Astrocyte (in vitro differentiated cells and primary cell): Measurements from ENCODE around the gene CDK17. TPM values are rescaled to one million over a fixed set of nuclear protein-coding genes. Genes with fewer than 3 reads are reported as not detected.

Experiments
- DNase-seq: peaks from one replicate; pipeline ENCODE4 v3.0.0-alpha.2; 2010; ENCODE audit warnings: low read depth
- FAIRE-seq: peaks from 2 replicates; lab custom pipeline; 2011; peaks lifted over from hg19 to GRCh38; lab: Jason Lieb, UNC
- H2AFZ ChIP-seq: 2 replicates; pipeline ENCODE4 v1.6.0; 2012; ENCODE audit warnings: low read depth, low read length, inconsistent platforms
- H3K27ac ChIP-seq: 2 replicates; pipeline ENCODE4 v1.5.1; 2011; ENCODE audit warnings: low read depth, low read length, inconsistent platforms
- H3K27me3 ChIP-seq: 2 replicates; pipeline ENCODE4 v1.6.0; 2011; ENCODE audit warnings: low read length, inconsistent platforms; ENCODE audit not compliant: insufficient read depth
- H3K36me3 ChIP-seq: 2 replicates; pipeline ENCODE4 v1.5.1; 2011; ENCODE audit warnings: low read length, inconsistent platforms; ENCODE audit not compliant: insufficient read depth
- H3K4me1 ChIP-seq: 2 replicates; pipeline ENCODE4 v1.5.1; 2011; ENCODE audit warnings: low read length, inconsistent platforms; ENCODE audit not compliant: insufficient read depth
- H3K4me2 ChIP-seq: 2 replicates; pipeline ENCODE4 v1.6.0; 2012; ENCODE audit warnings: low read length, inconsistent platforms
- H3K4me3 ChIP-seq: 2 replicates; pipeline ENCODE4 v1.5.1; 2011; ENCODE audit warnings: low read depth, mild to moderate bottlenecking, low read length, inconsistent platforms; ENCODE audit not compliant: insufficient read depth
- H3K79me2 ChIP-seq: 2 replicates; pipeline ENCODE4 v1.6.0; 2012; ENCODE audit warnings: mild to moderate bottlenecking, low read length, inconsistent platforms; ENCODE audit not compliant: insufficient read depth
- H3K9ac ChIP-seq: 2 replicates; pipeline ENCODE4 v1.6.0; 2012; ENCODE audit warnings: mild to moderate bottlenecking, low read length, inconsistent platforms
- H3K9me3 ChIP-seq: 2 replicates; pipeline ENCODE4 v1.5.1; 2012; ENCODE audit warnings: low read depth, mild to moderate bottlenecking, low read length, inconsistent platforms; ENCODE audit not compliant: insufficient read depth
- H4K20me1 ChIP-seq: 2 replicates; pipeline ENCODE4 v1.6.0; 2012; ENCODE audit warnings: low read length, inconsistent platforms; ENCODE audit not compliant: insufficient read depth
- H3K27ac Mint-ChIP-seq: one replicate; pipeline ENCODE4 v1.8.0; 2021; ENCODE audit warnings: mild to moderate bottlenecking, mixed read lengths; ENCODE audit not compliant: unreplicated experiment
- H3K27me3 Mint-ChIP-seq: one replicate; pipeline ENCODE4 v1.8.0; 2021; ENCODE audit warnings: low read depth, mixed read lengths; ENCODE audit not compliant: unreplicated experiment
- H3K36me3 Mint-ChIP-seq: one replicate; pipeline ENCODE4 v1.8.0; 2021; ENCODE audit warnings: low read depth, mixed read lengths; ENCODE audit not compliant: unreplicated experiment
- H3K4me1 Mint-ChIP-seq: one replicate; pipeline ENCODE4 v1.8.0; 2021; ENCODE audit warnings: low read depth, mixed read lengths; ENCODE audit not compliant: unreplicated experiment
- H3K4me3 Mint-ChIP-seq: one replicate; pipeline ENCODE4 v1.8.0; 2021; ENCODE audit warnings: mild to moderate bottlenecking, moderate library complexity, mixed read lengths; ENCODE audit not compliant: unreplicated experiment
- H3K9me3 Mint-ChIP-seq: one replicate; pipeline ENCODE4 v1.8.0; 2021; ENCODE audit warnings: mild to moderate bottlenecking, mixed read lengths; ENCODE audit not compliant: unreplicated experiment
- EZH2 ChIP-seq: IDR thresholded peaks from 2 replicates; pipeline ENCODE4 v1.6.1; 2012; ENCODE audit warnings: mild to moderate bottlenecking, low read length, inconsistent platforms; ENCODE audit not compliant: insufficient read depth
- total RNA-seq: library from RNA; stranded (reverse); gene quantifications from 2 replicates; pipeline ENCODE4 v1.2.1, GENCODE V29; 2021
- TF ChIP-seq, protein P1 (sequence below): IDR thresholded peaks from 2 replicates; pipeline ENCODE4 v1.5.1; 2011; ENCODE audit warnings: low read depth, mild to moderate bottlenecking, inconsistent platforms, low read length, moderate library complexity; ENCODE audit not compliant: insufficient read depth

Gene CDK17
- total RNA-seq, 1 donor from 2014 or later: 64.2 TPM

DNA sequence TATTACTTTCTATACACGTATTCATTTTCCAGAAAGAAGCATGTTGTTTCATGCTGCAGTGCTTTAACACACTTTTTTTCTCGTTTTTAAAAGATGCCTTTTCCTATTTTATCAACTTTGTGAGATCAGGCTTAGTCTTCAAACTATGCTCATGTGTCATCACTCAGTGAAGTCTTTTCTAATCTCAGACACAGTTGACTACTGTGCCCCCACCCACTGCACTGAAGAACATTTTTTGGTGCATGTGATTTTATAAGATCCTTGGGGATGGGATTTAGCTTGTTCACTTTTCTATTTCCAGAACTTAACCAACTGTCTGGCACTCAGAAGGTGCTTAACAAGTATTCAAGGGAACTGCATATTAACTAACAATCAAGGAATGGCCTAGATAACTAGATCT lies 85.5 kb downstream of the CDK17 start:
- TF ChIP-seq, protein P1, sequence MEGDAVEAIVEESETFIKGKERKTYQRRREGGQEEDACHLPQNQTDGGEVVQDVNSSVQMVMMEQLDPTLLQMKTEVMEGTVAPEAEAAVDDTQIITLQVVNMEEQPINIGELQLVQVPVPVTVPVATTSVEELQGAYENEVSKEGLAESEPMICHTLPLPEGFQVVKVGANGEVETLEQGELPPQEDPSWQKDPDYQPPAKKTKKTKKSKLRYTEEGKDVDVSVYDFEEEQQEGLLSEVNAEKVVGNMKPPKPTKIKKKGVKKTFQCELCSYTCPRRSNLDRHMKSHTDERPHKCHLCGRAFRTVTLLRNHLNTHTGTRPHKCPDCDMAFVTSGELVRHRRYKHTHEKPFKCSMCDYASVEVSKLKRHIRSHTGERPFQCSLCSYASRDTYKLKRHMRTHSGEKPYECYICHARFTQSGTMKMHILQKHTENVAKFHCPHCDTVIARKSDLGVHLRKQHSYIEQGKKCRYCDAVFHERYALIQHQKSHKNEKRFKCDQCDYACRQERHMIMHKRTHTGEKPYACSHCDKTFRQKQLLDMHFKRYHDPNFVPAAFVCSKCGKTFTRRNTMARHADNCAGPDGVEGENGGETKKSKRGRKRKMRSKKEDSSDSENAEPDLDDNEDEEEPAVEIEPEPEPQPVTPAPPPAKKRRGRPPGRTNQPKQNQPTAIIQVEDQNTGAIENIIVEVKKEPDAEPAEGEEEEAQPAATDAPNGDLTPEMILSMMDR: no peak
- no peak for TF ChIP-seq EZH2
- Mint-ChIP-seq H3K4me1 (peaks cover 17% of the 10 kb centered on the region), H3K36me3 (peaks cover 3% of the 10 kb centered on the region), H3K9me3 (no peaks in the 10 kb centered on the region), H3K27me3 (no peaks in the 10 kb centered on the region), H3K4me3 (no peak overlapping the region), H3K27ac (no peak overlapping the region)
- Histone ChIP-seq H3K27ac (no peak overlapping the region), H3K9ac (no peak overlapping the region), H4K20me1 (peaks cover 15% of the 10 kb centered on the region), H3K36me3 (peaks cover 15% of the 10 kb centered on the region), H3K27me3 (no peaks in the 10 kb centered on the region), H3K4me1 (no peaks in the 10 kb centered on the region), H2AFZ (no peak overlapping the region), H3K9me3 (no peaks in the 10 kb centered on the region), H3K4me2 (no peak overlapping the region), H3K79me2 (peaks cover 59% of the 10 kb centered on the region), H3K4me3 (no peak overlapping the region)
- DNase-seq: no peak
- no peak for FAIRE-seq

DNA sequence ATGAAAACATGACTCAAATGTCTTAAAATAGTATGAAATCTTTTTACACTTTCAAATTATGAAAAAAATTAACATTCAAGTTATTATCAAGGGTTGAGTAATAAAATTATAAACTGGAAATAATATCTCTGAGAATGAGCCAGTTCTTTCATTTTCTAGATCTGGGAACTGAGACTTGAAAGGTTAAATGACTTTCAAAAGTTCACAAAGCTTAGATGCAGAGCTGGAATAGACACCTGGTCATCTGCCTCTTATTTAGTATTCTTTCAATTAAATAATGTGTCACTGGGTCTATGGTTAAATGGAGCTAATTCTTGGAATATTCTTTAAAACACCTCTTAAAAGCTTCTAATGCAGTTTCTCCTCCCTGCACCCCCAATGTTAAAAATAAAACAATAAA lies 86.6 kb downstream of the CDK17 start:
- TF ChIP-seq, protein P1: no peak
- no peak for TF ChIP-seq EZH2
- peaks cover 17% of the 10 kb centered on the region for H3K4me1 Mint-ChIP-seq
- no peak overlapping the region for H3K4me2 ChIP-seq
- H3K9me3 ChIP-seq: no peaks in the 10 kb centered on the region
- peaks cover 15% of the 10 kb centered on the region for H3K36me3 ChIP-seq
- no peaks in the 10 kb centered on the region for H3K27me3 Mint-ChIP-seq
- no peak overlapping the region for H3K27ac ChIP-seq
- no peak overlapping the region for H3K4me3 ChIP-seq
- peaks cover 71% of the 10 kb centered on the region for H3K79me2 ChIP-seq
- no peak overlapping the region for H3K4me3 Mint-ChIP-seq
- H3K27me3 ChIP-seq: no peaks in the 10 kb centered on the region
- H3K9ac ChIP-seq: no peak overlapping the region
- H4K20me1 ChIP-seq: peaks cover 22% of the 10 kb centered on the region
- peaks cover 3% of the 10 kb centered on the region for H3K36me3 Mint-ChIP-seq
- no peak overlapping the region for H2AFZ ChIP-seq
- no peak overlapping the region for H3K27ac Mint-ChIP-seq
- H3K4me1 ChIP-seq: no peaks in the 10 kb centered on the region
- no peaks in the 10 kb centered on the region for H3K9me3 Mint-ChIP-seq
- FAIRE-seq (no peak), DNase-seq (no peak)

DNA sequence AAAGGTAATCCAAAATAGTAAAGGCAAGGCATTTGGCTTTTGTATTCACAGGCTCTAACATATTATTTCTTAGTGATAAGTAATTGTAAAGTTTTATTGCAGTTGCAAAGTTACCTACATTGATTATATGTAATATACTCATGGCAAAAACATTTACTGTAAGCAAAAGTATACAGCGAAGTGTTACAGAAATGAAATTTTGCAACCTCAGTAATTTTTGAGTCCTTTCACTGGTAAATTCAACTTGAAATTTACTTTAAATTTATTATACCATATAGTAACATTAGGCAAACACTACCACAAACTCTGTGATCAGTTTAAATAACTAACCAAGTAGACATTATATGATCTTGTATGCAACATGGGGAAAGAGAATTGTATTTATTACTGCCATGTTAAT lies 89.0 kb downstream of the CDK17 start:
- Mint-ChIP-seq H3K4me3 (no peak overlapping the region), H3K36me3 (peaks cover 3% of the 10 kb centered on the region), H3K4me1 (peaks cover 17% of the 10 kb centered on the region), H3K27ac (no peak overlapping the region), H3K27me3 (no peaks in the 10 kb centered on the region), H3K9me3 (no peaks in the 10 kb centered on the region)
- H3K36me3 ChIP-seq: peaks cover 15% of the 10 kb centered on the region
- no peak for TF ChIP-seq EZH2
- TF ChIP-seq, protein P1: no peak
- H3K4me1 ChIP-seq: no peaks in the 10 kb centered on the region
- no peak overlapping the region for H3K27ac ChIP-seq
- DNase-seq (no peak), FAIRE-seq (no peak)
- H3K27me3 ChIP-seq: no peaks in the 10 kb centered on the region
- no peak overlapping the region for H3K4me3 ChIP-seq
- peaks cover 28% of the 10 kb centered on the region for H4K20me1 ChIP-seq
- H3K79me2 ChIP-seq: peaks cover 88% of the 10 kb centered on the region
- H2AFZ ChIP-seq: no peak overlapping the region
- H3K9me3 ChIP-seq: no peaks in the 10 kb centered on the region
- no peak overlapping the region for H3K4me2 ChIP-seq
- H3K9ac ChIP-seq: no peak overlapping the region
